Mesenchymal stem cell (in vitro differentiated cells and primary cell): ENCODE results near the gene CADM1.
A peak's percentile ranks its signal among the peaks of the same experiment; 100 is the strongest.

Experiments used
- DNase-seq: peaks from one replicate; pipeline ENCODE4 v3.0.0-alpha.2; 2013
- H2AFZ ChIP-seq: one replicate; pipeline ENCODE4 v1.6.1; 2013; ENCODE audit warnings: low read depth, mild to moderate bottlenecking, control low read depth, inconsistent platforms, low read length, moderate library complexity
- H2AK5ac ChIP-seq: 2 replicates; pipeline ENCODE4 v1.6.1; 2013; ENCODE audit warnings: low read length, moderate library complexity, mild to moderate bottlenecking, inconsistent platforms; ENCODE audit not compliant: severe bottlenecking
- H2BK120ac ChIP-seq: one replicate; pipeline ENCODE4 v1.6.1; 2013; ENCODE audit warnings: low read depth, mild to moderate bottlenecking, inconsistent platforms, low read length, moderate library complexity
- H2BK12ac ChIP-seq, 2 experiments: one replicate each; pipeline ENCODE4 v1.6.1; 2013; ENCODE audit warnings: inconsistent platforms in 2 of 2, low read length in 2 of 2, mild to moderate bottlenecking in 2 of 2, moderate library complexity in 2 of 2, control low read depth in 1 of 2
- H2BK15ac ChIP-seq: one replicate; pipeline ENCODE4 v1.6.1; 2013; ENCODE audit warnings: mild to moderate bottlenecking, low read depth, inconsistent platforms; ENCODE audit not compliant: poor library complexity, severe bottlenecking
- H2BK5ac ChIP-seq: 2 replicates; pipeline ENCODE4 v1.6.1; 2013; ENCODE audit warnings: low read depth, mild to moderate bottlenecking, low read length, control low read depth, inconsistent platforms; ENCODE audit not compliant: poor library complexity, severe bottlenecking
- H3K14ac ChIP-seq, 2 experiments: one replicate each; pipeline ENCODE4 v1.6.1; 2013; ENCODE audit warnings: inconsistent platforms in 2 of 2, low read length in 2 of 2, control low read depth in 1 of 2, mild to moderate bottlenecking in 1 of 2, moderate library complexity in 1 of 2
- H3K18ac ChIP-seq, 2 experiments: one replicate each; pipeline ENCODE4 v1.6.1; 2013; ENCODE audit warnings: inconsistent platforms in 2 of 2, low read length in 2 of 2, control low read depth in 1 of 2, low read depth in 1 of 2, mild to moderate bottlenecking in 1 of 2
- H3K23ac ChIP-seq, 2 experiments: one replicate each; pipeline ENCODE4 v1.6.1; 2013; ENCODE audit warnings: inconsistent platforms in 2 of 2, low read length in 2 of 2, mild to moderate bottlenecking in 2 of 2, moderate library complexity in 2 of 2, control low read depth in 1 of 2
- H3K27ac ChIP-seq: 2 replicates; pipeline ENCODE4 v1.5.1; 2013; ENCODE audit warnings: mild to moderate bottlenecking, moderate library complexity, low read length, control low read depth, inconsistent platforms; ENCODE audit not compliant: poor library complexity, severe bottlenecking
- H3K27me3 ChIP-seq, 2 experiments: 2 replicates each; pipeline versions ENCODE4 v1.6.1 to v1.7.0; 2013; ENCODE audit warnings: low read length in 2 of 2, mild to moderate bottlenecking in 2 of 2, moderate library complexity in 2 of 2, control low read depth in 1 of 2, inconsistent platforms in 1 of 2; ENCODE audit not compliant: control insufficient read depth in 1 of 2, insufficient read depth in 1 of 2
- H3K36me3 ChIP-seq, 2 experiments: 2 replicates each; pipeline versions ENCODE4 v1.6.1 to v1.7.0; 2013; ENCODE audit warnings: low read length in 2 of 2, control low read depth in 1 of 2, inconsistent platforms in 1 of 2, low read depth in 1 of 2, mild to moderate bottlenecking in 1 of 2; ENCODE audit not compliant: insufficient read depth in 2 of 2, control insufficient read depth in 1 of 2
- H3K4ac ChIP-seq, 2 experiments: one replicate each; pipeline ENCODE4 v1.6.1; 2013; ENCODE audit warnings: inconsistent platforms in 2 of 2, low read length in 2 of 2, mild to moderate bottlenecking in 2 of 2, moderate library complexity in 2 of 2, control low read depth in 1 of 2, low read depth in 1 of 2
- H3K4me1 ChIP-seq: 2 replicates; pipeline ENCODE4 v1.6.1; 2013; ENCODE audit warnings: low read depth, low read length, control low read depth; ENCODE audit not compliant: control insufficient read depth, insufficient read depth
- H3K4me2 ChIP-seq: 2 replicates; pipeline ENCODE4 v1.6.1; 2013; ENCODE audit warnings: low read length, mild to moderate bottlenecking, inconsistent platforms; ENCODE audit not compliant: poor library complexity, severe bottlenecking
- H3K4me3 ChIP-seq, 2 experiments: 2 replicates each; pipeline versions ENCODE4 v1.5.1 to v1.7.0; 2013; ENCODE audit warnings: low read length in 2 of 2, mild to moderate bottlenecking in 2 of 2, control low read depth in 1 of 2, low read depth in 1 of 2; ENCODE audit not compliant: insufficient read depth in 1 of 2
- H3K79me1 ChIP-seq: replicated peaks from 2 replicates; pipeline ENCODE4 v1.6.1; 2013; ENCODE audit warnings: mild to moderate bottlenecking, control low read depth, low read length, inconsistent platforms; ENCODE audit not compliant: poor library complexity, severe bottlenecking
- H3K9ac ChIP-seq: 2 replicates; pipeline ENCODE4 v1.7.0; 2013; ENCODE audit warnings: mild to moderate bottlenecking, low read length, moderate library complexity
- H3K9me3 ChIP-seq: 2 replicates; pipeline ENCODE4 v1.7.0; 2013; ENCODE audit warnings: mild to moderate bottlenecking, low read length; ENCODE audit not compliant: control insufficient read depth
- H4K8ac ChIP-seq: one replicate; pipeline ENCODE4 v1.6.1; 2013; ENCODE audit warnings: inconsistent platforms, mild to moderate bottlenecking, low read length, moderate library complexity
- H4K91ac ChIP-seq: one replicate; pipeline ENCODE4 v1.6.1; 2013; ENCODE audit warnings: mild to moderate bottlenecking, low read length, inconsistent platforms
- WGBS: methylation state at CpG from one replicate; pipeline ENCODE4 v1.1.7; 2013; ENCODE audit warnings: mixed read lengths; 5-methylcytosine and 5-hydroxymethylcytosine counted together

CADM1 gene

DNA sequence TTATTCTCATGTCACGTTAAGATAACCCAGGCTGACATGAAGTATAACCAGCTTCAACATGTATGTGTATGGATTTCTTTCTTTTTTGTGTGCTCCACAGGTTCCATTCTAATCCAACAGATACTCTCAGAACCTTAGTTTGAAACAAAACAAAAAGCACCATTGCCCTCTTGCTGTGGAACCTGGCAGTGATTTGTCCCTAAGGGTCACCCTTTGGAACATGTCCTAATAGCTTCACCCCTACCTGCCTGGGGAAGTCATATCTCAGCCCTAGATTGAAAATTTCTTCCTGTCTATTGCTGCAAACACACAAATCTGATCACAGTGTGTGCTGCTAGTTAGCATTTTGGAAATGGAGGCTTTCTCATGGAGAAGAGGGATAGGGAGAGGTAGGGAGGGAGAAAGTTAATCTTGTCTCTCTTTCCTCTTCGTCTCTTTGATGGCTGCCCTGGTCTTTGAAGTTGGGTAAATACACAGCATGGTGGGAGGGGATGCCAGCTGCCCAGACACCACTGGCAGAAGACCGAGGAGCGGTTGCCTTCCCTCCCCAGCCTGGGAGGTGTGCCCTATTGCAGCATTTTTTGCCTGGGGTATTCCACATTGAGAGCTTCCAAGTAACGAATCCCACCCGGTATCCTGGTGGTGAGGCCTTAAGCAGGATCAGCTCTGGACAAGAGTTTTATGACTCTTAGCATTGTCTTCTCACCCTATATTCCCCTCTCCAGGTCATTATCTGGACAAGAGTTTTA lies 11.6 kb upstream of the CADM1 start:
- Histone ChIP-seq H3K18ac (no peak overlapping the region), H3K4me2 (no peak overlapping the region), H3K27me3 (peaks cover 12 to 13% of the 10 kb centered on the region in 2 experiments), H3K9ac (no peak overlapping the region), H2BK120ac (no peak overlapping the region), H3K4me3 (no peak overlapping the region), H4K8ac (no peak overlapping the region), H3K27ac (no peak overlapping the region), H3K14ac (no peak overlapping the region), H2BK15ac (no peak overlapping the region), H2BK12ac (no peak overlapping the region), H3K4ac (no peak overlapping the region), H3K79me1 (no peaks in the 10 kb centered on the region), H2BK5ac (no peak overlapping the region), H3K23ac (no peak overlapping the region), H3K9me3 (no peaks in the 10 kb centered on the region), H3K4me1 (no peaks in the 10 kb centered on the region), H3K36me3 (no peaks in the 10 kb centered on the region), H4K91ac (no peak overlapping the region), H2AK5ac (no peak overlapping the region), H2AFZ (no peak overlapping the region)
- no peak for DNase-seq
- 82% methylated on average over 6 of the region's 6 CpGs for WGBS

- no peak overlapping the region for H2BK15ac ChIP-seq
- no peaks in the 10 kb centered on the region for H3K9me3 ChIP-seq
- DNase-seq = no peak
- no peak overlapping the region for H4K8ac ChIP-seq
- no peak overlapping the region for H2BK12ac ChIP-seq
- no peak overlapping the region for H4K91ac ChIP-seq
- H3K18ac ChIP-seq = no peak overlapping the region
- H2AFZ ChIP-seq = no peak overlapping the region
- H3K36me3 ChIP-seq = no peaks in the 10 kb centered on the region
- no peak overlapping the region for H2AK5ac ChIP-seq
- H2BK5ac ChIP-seq = no peak overlapping the region
- no peak overlapping the region for H3K4me3 ChIP-seq
- H3K27me3 ChIP-seq = peaks cover 19 to 72% of the 10 kb centered on the region in 2 experiments
- peaks cover 3% of the 10 kb centered on the region for H3K79me1 ChIP-seq
- no peak overlapping the region for H2BK120ac ChIP-seq
- WGBS = 98% methylated on average over 9 of the region's 10 CpGs
- H3K4ac ChIP-seq = no peak overlapping the region
- no peak overlapping the region for H3K14ac ChIP-seq
- no peak overlapping the region for H3K27ac ChIP-seq
- H3K9ac ChIP-seq = no peak overlapping the region
- H3K4me2 ChIP-seq = no peak overlapping the region
- no peak overlapping the region for H3K23ac ChIP-seq
- peaks cover 2% of the 10 kb centered on the region for H3K4me1 ChIP-seq
Measured at GRCh38 chr11:115506954-115507675, 2.9 kb upstream of the CADM1 start.

GRCh38 chr11:115505175-115505574 lies 960 bp upstream of the CADM1 start:
- Histone ChIP-seq H3K4me3 (peak overlapping the region; percentile 58 to 79), H4K91ac (no peak overlapping the region), H3K18ac (no peak overlapping the region), H3K27me3 (peaks cover 14 to 81% of the 10 kb centered on the region in 2 experiments), H2BK12ac (no peak overlapping the region), H2BK15ac (no peak overlapping the region), H3K4me2 (peak overlapping the region; percentile 99), H2AFZ (no peak overlapping the region), H2AK5ac (no peak overlapping the region), H4K8ac (no peak overlapping the region), H3K4me1 (peaks cover 2% of the 10 kb centered on the region), H2BK120ac (no peak overlapping the region), H3K36me3 (no peaks in the 10 kb centered on the region), H3K79me1 (peaks cover 3% of the 10 kb centered on the region), H3K9ac (no peak overlapping the region), H3K14ac (no peak overlapping the region), H3K27ac (peak overlapping the region; percentile 96), H3K4ac (no peak overlapping the region), H3K9me3 (no peaks in the 10 kb centered on the region), H2BK5ac (no peak overlapping the region), H3K23ac (no peak overlapping the region)
- DNase-seq = no peak
- WGBS = 13% methylated on average over 8 of the region's 10 CpGs

- peak overlapping the region in 1 of 2 experiments; percentile 7 for H3K18ac ChIP-seq
- H3K4me3 ChIP-seq = peak overlapping the region; percentile 76 to 79
Measured at GRCh38 chr11:115503886-115504275, 334 bp downstream of the CADM1 start.

More at GRCh38 chr11:115503886-115504275, 334 bp downstream of the CADM1 start:
- peaks cover 4% of the 10 kb centered on the region for H3K4me1 ChIP-seq
- H3K23ac ChIP-seq = no peak overlapping the region
- no peak for DNase-seq
- peak overlapping the region; percentile 19 for H3K27ac ChIP-seq
- H2BK12ac ChIP-seq = peak overlapping the region in 1 of 2 experiments; percentile 0
- peaks cover 3% of the 10 kb centered on the region for H3K79me1 ChIP-seq
- H3K9me3 ChIP-seq = no peaks in the 10 kb centered on the region
- H4K8ac ChIP-seq = no peak overlapping the region
- peaks cover 1 to 81% of the 10 kb centered on the region in 2 experiments for H3K27me3 ChIP-seq
- no peak overlapping the region for H3K4ac ChIP-seq
- H2AK5ac ChIP-seq = no peak overlapping the region
- H3K14ac ChIP-seq = no peak overlapping the region
- H2AFZ ChIP-seq = no peak overlapping the region
- no peaks in the 10 kb centered on the region for H3K36me3 ChIP-seq
- no peak overlapping the region for H3K9ac ChIP-seq
- H2BK15ac ChIP-seq = no peak overlapping the region
- no peak overlapping the region for H2BK120ac ChIP-seq
- 0% methylated on average over 7 of the region's 15 CpGs for WGBS
- H4K91ac ChIP-seq = no peak overlapping the region
- H2BK5ac ChIP-seq = no peak overlapping the region
- peak overlapping the region; percentile 99 for H3K4me2 ChIP-seq
